ENCODE results near the gene EPM2A.
"Not testable (repeated sequence)": the region's sequence is repeated elsewhere in the genome, so short reads cannot be mapped to it uniquely, and the experiment has no call there.

EPM2A gene

GRCh38 chr6:145735356-145736165 lies at the start of gene EPM2A:
Gene EPM2A, minus strand, starts transcription at chr6:145735520. Its CDS starts 22 bp downstream, at chr6:145735498.
- peak; percentile 89 to 94 (median 89) for DNase-seq

DNA sequence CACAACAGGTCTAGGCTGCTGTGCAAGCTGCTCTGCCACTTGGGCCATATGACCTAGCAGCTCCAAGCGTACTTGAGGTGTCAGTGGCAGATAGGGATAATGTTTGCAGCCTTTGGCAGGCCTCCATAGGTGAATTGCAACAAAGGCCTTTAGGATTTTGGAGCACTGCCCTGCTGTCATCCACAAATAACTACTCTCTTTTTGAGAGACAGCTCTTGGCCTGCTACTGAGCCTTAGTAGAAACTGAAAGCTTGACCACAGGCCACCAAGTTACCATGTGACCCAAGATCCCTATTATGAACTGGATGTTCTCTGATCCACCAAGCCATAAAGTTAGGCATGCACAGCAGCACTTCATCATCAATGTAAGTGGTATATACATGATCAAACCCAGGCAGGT lies 49.4 kb upstream of the EPM2A start:
- no peak for DNase-seq

DNA sequence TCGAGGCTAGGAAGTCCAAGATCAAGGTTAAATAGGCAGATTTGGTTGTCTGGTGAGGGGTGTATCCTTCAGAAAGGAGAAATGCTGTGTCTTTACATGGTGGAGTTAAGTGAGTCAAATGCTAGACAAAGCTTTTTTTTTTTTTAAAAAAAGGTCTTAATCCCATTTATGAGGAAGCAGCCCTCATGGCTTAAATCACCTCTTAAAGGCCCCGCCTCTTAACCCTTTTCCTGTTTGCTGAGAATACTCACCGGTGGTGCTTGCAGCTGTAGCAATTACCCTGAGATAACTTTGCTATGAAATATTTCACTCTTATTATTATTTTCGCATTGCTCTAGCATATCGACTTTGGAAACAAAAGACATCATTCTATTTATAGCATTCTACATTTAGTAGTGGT lies 48.5 kb upstream of the EPM2A start:
- DNase-seq = no peak

DNA sequence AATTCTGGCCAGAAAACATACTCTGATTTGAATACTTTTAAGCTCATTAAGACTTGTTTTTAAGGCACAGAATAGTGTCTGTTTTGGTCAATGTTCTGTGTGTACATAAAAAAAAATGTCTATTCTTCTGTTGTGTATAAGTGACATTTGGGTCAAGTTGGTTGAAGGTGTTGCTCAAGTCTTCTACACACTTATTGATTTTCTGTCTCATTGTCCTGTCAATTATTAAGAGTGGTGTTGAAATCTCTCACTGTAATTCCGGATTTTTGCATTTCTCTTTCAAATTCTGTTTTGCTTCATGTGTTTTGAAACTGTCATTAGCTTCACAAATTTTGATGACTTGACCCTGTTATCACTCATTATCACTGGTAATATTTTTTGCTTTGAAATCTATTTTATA lies 37.5 kb upstream of the EPM2A start:
- DNase-seq = no peak

- no peak for DNase-seq
Measured at GRCh38 chr6:145765449-145765848, 30.1 kb upstream of the EPM2A start.

GRCh38 chr6:145763742-145764141 lies 28.4 kb upstream of the EPM2A start:
- no peak for DNase-seq

- no peak for DNase-seq
Measured at GRCh38 chr6:145761584-145761983, 26.3 kb upstream of the EPM2A start.

DNA sequence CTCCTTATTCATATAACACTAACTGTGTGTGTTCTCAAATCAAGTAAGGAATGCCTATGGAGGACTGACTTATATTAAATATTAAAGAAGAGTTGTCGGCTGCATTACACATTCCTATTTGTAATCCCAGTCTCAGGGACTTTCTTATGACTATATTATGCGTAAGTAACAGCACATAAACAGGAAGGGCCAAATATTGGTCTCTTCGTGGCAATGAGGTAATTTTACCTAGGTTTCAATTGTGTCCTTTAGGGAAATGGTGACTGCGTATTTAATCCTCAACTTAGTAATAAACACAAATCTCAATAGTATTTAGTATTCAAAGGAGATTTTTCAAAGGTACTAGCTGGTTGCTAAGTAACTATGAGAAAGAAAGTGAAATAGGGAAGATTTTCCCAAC lies 22.8 kb upstream of the EPM2A start:
- peak; percentile 20 to 68 (median 49) for DNase-seq

DNA sequence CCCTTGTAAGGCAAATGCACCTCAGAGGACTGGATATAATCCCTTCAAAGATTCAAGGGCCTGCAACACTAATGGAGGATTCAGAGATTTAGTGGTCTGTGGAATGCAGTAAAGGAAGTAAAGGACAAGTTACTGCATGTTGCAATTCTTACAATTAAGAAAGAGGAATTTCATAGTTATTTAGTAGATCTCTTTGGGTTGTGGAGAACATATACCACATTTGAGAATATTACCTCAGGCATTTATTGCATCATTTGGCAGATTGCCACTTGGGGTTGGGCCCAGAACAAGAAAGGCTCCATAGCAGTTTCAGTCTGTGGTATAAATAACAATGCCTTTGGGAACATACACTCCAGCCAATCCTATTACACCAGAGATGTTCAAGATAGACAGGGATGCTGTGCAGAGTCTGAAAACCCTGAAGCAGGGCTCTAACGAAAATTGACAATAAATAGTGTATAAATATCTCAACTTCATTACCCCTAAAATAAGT lies 20.9 kb upstream of the EPM2A start:
- DNase-seq = peak; percentile 57 to 67 (median 63)

DNA sequence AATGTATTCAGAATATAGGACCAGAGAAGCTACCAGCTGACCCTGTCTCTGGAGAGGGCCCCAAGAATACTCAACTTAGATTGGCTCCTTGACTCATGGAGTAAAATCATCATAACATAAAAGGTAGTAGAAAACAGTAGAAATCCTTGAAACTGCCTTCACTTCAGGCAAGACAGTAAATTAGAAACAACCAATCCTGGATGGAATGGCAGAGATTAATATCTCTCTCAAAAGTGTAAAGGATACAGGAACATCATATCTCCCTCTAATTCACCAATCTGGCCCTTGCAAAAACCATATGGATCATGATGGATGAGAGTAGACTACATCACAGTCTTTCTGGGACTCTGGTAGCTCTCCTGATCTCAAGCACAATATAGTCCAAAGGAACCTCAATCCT lies 20.4 kb upstream of the EPM2A start:
- DNase-seq = no peak

GRCh38 chr6:145752638-145753037 lies 17.3 kb upstream of the EPM2A start:
- DNase-seq = no peak

GRCh38 chr6:145749632-145750031 lies 14.3 kb upstream of the EPM2A start:
- DNase-seq = peak in 1 of 3 donors; percentile 8

DNA sequence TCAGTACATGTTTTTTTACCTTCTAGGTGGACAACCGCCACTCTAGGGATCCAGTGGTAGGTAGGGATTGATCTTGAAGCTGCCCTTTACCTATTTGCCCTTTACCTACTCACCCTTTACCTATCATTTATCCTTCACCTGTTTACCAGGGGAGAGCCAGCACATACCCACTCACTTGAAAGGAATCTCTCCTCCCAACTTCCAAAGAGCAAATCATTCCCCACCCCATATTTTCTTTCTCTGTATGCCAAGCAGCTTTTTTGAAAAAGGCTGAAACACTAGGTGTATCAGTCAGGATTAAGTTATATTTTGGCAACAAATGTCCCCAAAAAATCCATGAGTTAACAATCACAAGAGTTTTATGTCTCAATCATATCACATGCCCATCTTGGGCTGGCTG lies 10.5 kb upstream of the EPM2A start:
- no peak for DNase-seq

DNA sequence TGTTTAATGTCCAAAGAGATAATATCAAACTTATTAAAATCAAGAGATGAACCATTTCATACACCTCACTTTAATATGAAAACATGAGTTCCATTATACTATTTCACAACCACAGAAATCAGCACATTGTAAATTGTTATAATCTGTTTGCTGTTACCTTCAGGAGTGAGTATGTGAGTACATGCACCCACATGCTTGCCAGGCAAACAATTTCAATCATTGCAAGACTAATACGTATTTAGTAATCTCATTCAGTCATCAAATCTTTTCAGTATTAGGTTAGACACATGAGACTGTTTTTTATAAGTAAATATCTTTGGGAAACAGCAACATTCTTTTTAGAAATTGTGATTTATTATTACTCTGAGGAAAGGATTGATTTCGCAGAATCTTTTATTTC lies 9.3 kb upstream of the EPM2A start:
- no peak for DNase-seq

DNA sequence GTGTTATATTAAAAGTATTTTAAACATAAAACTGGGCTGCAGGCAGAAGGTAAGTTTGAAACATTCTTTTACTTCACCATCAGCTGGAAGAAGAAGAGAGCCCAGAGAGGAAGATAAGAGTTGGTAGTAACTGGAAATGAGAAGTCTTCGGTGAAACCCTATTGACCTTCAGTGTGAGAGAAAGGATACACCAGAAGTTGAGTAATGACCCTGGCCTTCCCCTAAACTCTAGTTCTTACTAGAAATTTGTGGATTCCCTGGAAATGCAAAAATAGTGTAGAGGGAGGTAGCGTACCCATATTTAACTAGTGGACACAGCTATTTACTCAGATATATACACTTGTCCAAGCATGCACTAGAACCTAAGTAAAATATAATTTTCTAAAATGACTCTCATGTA lies 8.0 kb upstream of the EPM2A start:
- peak; percentile 43 to 64 (median 45) for DNase-seq

DNA sequence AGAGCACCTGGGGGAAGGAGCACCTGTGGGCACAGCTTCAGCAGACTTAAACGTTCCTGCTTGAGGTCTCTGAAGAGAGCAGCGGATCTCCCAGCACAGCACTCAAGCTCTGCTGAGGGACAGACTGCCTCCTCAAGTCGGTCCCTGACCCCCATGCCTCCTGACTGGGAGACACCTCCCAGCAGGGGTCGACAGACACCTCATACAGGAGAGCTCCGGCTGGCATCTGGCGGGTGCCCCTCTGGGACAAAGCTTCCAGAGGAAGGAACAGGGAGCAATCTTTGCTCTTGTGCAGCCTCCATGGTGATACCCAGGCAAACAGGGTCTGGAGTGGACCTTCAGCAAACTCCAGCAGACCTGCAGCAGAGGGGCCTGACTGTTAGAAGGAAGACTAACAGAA lies 7.2 kb upstream of the EPM2A start:
- not testable (repeated sequence) for DNase-seq

GRCh38 chr6:145739685-145740084 lies 4.4 kb upstream of the EPM2A start:
- DNase-seq = not testable (repeated sequence)

GRCh38 chr6:145738265-145738664 lies 2.9 kb upstream of the EPM2A start:
- no peak for DNase-seq

GRCh38 chr6:145736661-145737144 lies 1.4 kb upstream of the EPM2A start:
- peak in 2 of 3 donors; percentile 3 to 31 for DNase-seq

DNA sequence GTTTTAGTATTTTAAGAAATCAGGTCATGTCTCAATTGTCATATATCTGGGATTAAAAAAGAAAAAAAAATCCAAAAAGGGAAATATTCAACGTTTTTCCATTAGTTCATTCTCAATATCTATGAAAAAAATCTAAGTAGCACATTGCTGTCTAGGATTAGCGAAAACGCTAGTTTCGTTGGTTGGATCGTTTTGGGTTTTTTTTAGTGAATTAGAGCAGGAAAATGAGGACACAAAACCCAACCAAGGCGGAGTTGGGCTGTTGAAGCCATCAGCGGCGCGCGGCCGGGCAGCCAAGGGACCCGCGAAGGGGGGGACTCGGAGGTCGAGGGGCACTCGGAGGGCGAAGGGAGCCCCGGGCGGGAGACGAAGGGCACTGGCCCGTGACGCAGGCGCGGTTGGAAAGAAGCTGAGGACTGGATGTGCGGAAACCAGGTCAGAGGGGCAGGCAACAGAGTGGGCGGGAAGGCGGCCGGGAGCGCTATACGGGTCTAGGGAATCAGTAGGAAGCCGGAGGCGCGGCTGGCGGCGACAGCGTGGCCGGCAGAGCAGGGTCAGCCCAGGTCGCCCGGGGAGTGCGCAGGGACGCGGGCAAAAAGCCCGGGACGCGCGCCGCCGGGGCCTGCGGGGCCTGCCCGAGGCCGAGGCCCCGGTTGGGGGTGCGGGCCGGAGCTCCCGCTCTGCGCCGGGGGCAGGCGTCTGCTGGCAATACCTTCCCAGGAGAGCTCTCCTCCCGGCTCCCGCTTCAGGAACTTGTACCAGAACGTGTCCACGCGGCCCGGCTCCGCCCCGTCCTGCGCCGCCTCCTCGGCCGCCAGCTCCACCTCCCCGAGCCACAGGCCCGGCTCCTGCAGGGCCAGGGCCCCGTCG lies 599 bp downstream of the EPM2A start:
- DNase-seq = peak; percentile 85 to 90 (median 86)

DNA sequence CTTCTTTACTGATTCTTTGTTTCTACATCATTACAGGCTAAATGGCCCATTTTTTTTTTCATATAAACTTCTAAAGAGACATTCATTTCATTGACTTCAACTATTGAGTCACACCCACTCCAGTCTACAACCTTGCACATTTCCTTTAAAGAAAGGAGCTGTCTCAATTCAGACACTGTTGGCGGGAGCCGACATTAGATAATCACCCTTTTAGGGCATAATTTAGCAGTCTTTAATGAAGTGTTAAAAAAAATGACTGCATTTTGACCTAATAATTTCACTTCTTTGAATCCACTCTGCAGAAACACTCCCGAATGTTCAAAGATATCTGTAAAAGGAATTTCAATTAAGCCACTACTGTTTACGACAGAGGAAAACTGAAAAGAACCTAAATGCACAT lies 1.5 kb downstream of the EPM2A start:
- DNase-seq = peak in 1 of 3 donors; percentile 15

- no peak for DNase-seq
Measured at GRCh38 chr6:145733207-145733606, 2.1 kb downstream of the EPM2A start.

GRCh38 chr6:145731447-145731846 lies 3.9 kb downstream of the EPM2A start:
- DNase-seq = peak in 1 of 3 donors; percentile 20

- DNase-seq = no peak
Measured at GRCh38 chr6:145729887-145730286, 5.4 kb downstream of the EPM2A start.

Measured in suppressor macrophage treated with lipopolysaccharide for 1 hour (primary cell).